HG02623 (cell line): Measurements from ENCODE around the gene SLITRK3.
A peak's percentile ranks its signal among the peaks of the same experiment; 100 is the strongest.

Experiments
- ATAC-seq: cut with Tn5 transposase; IDR thresholded peaks from one replicate; pipeline ENCODE4 v1.9.1; 2021; ENCODE audit warnings: moderate library complexity; ENCODE audit not compliant: unreplicated experiment

The SLITRK3 gene

GRCh38 chr3:165195640-165196576 is at the start of gene SLITRK3:
SLITRK3 (minus strand) TSS chr3:165196384; CDS start chr3:165190830, 5,554 bp downstream.
- ATAC-seq: no peak

- no peak for ATAC-seq
Measured at GRCh38 chr3:165243597-165243996, 47.4 kb upstream of the SLITRK3 start.

- ATAC-seq: no peak
Measured at GRCh38 chr3:165233501-165234195, 37.5 kb upstream of the SLITRK3 start.

- no peak for ATAC-seq
Measured at GRCh38 chr3:165225604-165226003, 29.4 kb upstream of the SLITRK3 start.

GRCh38 chr3:165217739-165218138 is 21.6 kb upstream of the SLITRK3 start:
- no peak for ATAC-seq

- no peak for ATAC-seq
Measured at GRCh38 chr3:165212580-165212979, 16.4 kb upstream of the SLITRK3 start.

- ATAC-seq: no peak
Measured at GRCh38 chr3:165211721-165212120, 15.5 kb upstream of the SLITRK3 start.

GRCh38 chr3:165210727-165211126 is 14.5 kb upstream of the SLITRK3 start:
- no peak for ATAC-seq

GRCh38 chr3:165210132-165210531 is 13.9 kb upstream of the SLITRK3 start:
- ATAC-seq: no peak

- ATAC-seq: peak; percentile 97
Measured at GRCh38 chr3:165206454-165207266, 10.5 kb upstream of the SLITRK3 start.

- ATAC-seq: no peak
Measured at GRCh38 chr3:165204445-165204844, 8.3 kb upstream of the SLITRK3 start.

- no peak for ATAC-seq
Measured at GRCh38 chr3:165202995-165203394, 6.8 kb upstream of the SLITRK3 start.

- ATAC-seq: no peak
Measured at GRCh38 chr3:165201964-165202363, 5.8 kb upstream of the SLITRK3 start.

- ATAC-seq: no peak
Measured at GRCh38 chr3:165197481-165197800, 1.3 kb upstream of the SLITRK3 start.

- ATAC-seq: no peak
Measured at GRCh38 chr3:165196577-165197480, 645 bp upstream of the SLITRK3 start.

- no peak for ATAC-seq
Measured at GRCh38 chr3:165195241-165195639, 944 bp downstream of the SLITRK3 start.

- no peak for ATAC-seq
Measured at GRCh38 chr3:165194511-165195240, 1.5 kb downstream of the SLITRK3 start.

- no peak for ATAC-seq
Measured at GRCh38 chr3:165193366-165194254, 2.6 kb downstream of the SLITRK3 start.
